IPS DF 4.7 (cell line): Measurements from ENCODE around the gene SMURF1.
"Not testable (repeated sequence)": the region's sequence is repeated elsewhere in the genome, so short reads cannot be mapped to it uniquely, and the experiment has no call there.

Source experiments
- DNase-seq: peaks from one replicate; pipeline ENCODE4 v3.0.0-alpha.2; 2013; ENCODE audit warnings: low spot score; ENCODE audit errors: extremely low read depth

SMURF1 gene

DNA sequence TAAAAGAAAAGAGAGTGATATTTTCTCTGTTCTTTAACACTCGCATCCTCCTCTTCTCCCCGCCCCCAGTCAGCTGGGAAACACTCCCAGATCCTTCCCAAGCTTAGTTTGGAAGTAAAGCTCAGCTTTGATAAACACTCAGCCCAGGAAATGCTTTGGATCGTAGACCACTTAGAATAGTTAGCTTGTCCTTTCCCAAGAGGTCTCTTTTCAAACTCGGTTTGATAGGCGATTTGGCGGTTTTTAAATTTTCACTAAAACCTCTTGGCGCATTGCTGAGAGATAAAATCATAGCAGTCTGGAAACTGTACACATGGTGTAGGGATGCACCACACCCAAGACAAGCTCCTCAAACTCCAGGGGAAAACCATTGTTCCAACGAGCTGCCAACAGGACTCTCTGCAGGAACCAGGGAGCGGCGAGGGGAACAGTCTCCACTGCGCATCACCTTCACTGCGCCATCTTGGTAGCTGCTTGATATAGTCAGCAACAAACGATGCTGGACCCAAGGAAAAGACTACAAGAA is 22.3 kb downstream of the SMURF1 start:
- DNase-seq: no peak

DNA sequence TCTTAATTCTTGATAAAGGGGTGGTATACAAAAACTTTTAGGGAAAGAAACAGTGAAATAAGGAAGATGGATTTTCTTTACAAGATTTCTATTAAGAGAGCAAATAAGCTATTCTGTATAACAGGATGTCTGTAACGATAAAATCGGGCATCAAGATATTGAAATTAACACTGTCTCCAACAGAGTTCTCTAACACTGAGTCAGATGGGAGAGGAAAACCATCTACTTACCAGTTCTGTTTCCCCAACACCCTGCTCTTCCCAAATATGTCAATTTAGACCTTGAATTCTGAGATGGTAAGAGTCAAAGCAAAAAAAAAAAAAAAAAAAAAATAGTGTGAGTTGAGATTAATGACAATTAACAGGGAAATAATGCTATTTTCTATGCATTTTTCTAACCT is 23.0 kb downstream of the SMURF1 start:
- DNase-seq: no peak

DNA sequence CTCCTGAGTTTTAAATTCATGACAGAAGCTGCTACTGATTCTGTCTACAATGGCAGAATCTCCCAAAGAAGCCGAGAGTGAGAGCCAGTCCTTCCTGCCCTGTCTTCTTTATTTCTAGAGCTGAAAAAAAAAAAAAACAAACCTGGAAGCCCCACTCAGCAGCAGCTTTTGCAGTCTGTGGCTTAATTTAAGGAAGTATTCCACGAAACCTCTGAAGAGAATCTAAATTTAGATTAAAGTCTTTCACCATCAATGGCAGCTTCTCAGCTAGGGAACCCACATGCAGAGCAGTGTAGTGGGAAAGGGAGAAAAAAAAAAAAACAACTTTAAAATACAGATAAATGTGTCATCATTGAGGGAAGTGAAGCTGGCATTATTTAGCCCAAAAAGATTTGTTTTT is 23.4 kb downstream of the SMURF1 start:
- no peak for DNase-seq

GRCh38 chr7:99118077-99118476 is 25.8 kb downstream of the SMURF1 start:
- DNase-seq: no peak

GRCh38 chr7:99116144-99116543 is 27.8 kb downstream of the SMURF1 start:
- DNase-seq: no peak

DNA sequence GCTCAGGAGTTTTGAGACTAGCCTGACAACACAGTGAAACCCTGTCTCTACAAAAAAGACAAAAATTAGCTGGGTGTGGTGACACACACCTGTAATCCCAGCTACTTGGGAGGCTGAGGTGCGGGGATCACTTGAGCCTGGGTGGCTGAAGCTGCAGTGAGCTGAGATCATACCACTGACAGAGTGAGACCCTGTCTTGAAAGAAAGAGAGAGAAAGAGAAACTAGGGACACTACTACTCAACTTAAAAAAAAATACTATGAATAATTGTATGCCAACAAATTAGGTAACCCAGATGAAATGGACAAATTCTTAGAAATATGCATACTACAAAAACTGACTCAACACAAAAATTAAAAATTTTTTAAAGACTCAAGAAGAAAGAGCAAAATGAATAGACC is 28.5 kb downstream of the SMURF1 start:
- DNase-seq: no peak

GRCh38 chr7:99112979-99113378 is 30.9 kb downstream of the SMURF1 start:
- no peak for DNase-seq

DNA sequence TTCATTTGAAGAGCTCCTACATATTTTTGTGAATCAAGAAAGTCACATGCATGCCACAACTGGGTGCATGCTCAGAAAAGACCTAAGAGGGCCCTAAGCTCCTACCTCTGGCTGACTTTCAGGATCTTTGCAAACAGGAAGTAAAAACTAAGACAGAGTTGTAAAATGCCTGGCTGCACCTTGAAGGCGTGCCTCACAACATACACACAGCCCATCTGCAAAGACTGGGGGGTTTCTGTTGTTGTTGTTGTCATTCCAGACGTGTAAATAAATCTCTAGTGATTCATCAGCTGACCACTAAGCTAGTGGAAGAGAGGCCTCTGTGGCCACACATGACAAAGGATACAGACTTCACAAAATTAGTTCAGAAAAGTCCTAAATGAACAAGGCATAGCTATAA is 31.8 kb downstream of the SMURF1 start:
- no peak for DNase-seq

- DNase-seq: no peak
Measured at GRCh38 chr7:99111591-99111990, 32.3 kb downstream of the SMURF1 start.

DNA sequence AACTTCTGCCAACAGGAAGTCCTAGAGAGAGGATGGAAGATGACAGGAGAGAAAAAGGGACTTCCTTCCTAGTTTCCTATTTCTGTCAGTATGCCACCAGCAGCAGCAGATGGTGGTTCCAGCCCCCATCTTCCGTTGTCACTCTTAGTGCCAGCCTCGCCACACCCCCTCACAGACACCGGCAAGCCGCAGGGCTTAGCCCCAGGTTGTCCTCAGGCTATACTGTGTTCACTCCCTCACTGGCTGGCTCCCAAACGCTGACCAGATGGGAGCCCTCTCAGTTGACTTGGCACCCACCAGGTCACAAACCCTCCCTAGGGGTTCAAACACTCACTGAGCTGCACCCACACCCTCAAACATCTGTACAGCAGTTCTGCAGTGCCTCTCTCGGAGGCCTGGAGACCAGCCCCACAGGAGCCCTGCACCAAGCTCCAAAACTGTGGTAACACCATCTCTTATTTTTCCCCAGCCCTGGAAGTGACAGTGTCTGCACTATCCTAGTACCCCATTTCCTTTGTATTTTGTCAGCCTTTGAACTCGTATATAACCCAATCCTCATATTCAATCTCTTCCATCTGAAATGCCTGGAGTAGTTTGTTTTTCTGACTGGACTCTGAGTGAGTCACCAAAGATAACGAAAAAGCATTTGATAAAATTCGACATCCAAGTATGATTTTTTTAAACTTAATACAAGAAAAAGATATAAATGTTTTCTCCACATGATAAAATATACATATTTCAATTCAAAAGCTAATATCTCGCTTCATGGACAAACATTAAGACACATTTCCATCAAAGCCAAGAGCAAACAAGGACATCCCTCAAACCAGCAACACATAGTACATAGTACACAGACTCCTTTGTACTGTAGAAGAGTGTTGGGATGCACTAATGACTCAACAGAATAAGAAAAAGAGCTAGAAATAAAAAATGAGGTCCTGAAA is 34.5 kb downstream of the SMURF1 start:
- no peak for DNase-seq

DNA sequence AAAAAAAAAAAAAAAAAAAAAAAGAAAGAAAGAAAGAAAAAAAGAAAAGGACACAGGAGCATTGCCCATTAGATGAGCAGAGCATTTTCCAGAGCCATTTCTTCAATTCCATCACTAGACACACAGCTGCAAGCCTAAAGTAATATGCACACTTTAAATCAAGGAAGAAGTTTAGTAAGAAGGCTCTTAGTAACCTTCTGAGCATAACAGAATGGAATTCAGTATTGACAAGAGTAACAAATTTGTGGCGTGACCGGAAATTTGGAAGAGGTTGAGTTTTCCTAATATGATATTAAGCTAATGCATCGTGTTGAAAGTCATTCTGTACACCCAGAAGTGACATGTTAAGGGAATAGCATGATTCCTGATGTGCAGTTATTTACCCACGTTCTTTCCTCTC is 35.3 kb downstream of the SMURF1 start:
- DNase-seq: no peak

DNA sequence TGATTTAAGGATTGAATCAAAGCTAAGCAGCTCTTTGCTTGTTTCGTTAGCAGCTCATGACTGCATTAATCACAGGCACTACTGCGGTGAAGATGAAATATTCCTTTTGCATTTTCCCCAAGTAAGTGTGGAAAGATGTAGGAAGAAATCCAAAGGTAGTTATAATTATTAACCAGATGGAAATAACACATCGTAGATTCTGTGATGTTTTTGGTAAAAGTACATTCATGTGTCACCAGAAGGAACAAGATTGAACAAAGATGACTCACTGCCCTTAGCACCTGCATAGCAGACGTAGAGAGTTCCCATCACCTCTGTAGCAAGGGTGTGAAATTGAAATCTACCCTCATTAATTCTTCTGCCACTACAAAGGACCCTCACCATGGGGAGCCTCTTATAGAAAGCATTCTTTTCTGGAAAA is 37.1 kb downstream of the SMURF1 start:
- DNase-seq: no peak

DNA sequence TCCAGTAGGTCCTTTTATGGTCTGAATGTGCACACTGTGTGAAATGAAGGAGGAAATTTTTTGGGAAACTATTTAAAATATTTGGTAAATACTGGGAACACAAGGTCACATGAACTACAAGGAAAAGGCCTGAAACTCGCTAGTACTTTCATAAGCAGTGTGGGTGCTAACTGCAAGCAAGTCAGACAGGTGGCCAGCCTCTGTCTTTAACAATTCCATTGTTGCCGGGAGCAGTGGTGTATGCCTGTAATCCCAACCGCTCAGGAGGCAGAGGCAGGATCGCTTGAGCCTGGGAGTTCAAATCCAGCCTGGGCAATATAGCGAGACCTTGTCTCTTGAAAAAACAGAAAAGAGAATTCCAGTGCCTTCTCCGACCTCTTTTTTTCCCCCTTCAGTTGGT is 37.5 kb downstream of the SMURF1 start:
- DNase-seq: no peak

DNA sequence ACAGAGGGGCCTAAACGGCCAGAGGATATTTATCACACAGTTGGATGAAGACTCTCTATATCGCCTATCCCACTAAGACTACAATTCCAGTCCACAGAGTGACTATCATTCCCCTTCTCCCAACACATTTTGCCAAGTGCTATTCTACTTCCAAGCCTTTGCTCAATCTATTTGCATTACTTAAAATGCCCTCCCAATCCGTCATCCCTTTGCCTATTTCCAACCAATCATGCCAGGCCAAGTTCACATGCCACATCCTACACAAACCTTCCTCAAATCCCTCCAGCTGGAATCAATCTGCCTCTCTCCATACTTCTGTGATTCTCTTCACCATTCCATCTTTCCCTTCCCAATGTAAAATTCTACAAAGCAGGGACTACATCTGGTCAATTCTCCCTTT is 38.2 kb downstream of the SMURF1 start:
- DNase-seq: no peak

DNA sequence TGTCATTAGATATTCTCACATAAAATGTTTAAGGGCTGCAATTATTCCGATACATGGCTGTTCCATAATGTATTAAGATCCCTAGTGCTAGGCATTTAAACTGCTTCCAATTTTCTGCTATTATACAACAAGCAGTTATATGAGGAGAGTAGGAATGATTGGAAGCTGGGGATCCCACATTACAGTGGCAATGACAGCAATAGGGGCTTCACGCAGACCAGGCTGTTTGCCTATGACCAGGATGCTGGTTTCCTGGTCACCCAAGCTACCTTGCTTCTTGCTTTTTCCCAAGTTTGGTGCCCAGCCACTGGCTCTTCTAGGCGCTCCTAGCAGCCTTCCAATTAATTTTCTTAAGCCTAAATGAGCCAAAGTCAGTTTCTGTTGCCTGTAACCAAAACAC is 39.3 kb downstream of the SMURF1 start:
- DNase-seq: no peak

DNA sequence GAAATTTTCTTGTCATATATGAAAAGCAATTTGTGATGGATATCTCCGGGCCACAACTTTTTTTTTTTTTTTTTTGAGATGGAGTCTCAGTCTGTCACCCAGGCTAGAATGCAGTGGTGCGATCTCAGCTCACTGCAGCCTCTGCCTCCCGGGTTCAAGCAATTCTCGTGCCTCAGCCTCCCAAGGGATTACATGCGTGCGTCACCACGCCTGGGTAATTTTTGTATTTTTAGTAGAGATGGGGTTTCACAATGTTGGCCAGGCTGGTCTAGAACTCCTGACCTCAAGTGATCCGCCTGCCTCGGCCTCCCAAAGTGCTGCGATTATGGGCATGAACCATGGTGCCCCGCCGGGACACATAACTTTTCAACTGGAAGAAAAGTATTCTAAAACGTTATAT is 40.1 kb downstream of the SMURF1 start:
- not testable (repeated sequence) for DNase-seq

DNA sequence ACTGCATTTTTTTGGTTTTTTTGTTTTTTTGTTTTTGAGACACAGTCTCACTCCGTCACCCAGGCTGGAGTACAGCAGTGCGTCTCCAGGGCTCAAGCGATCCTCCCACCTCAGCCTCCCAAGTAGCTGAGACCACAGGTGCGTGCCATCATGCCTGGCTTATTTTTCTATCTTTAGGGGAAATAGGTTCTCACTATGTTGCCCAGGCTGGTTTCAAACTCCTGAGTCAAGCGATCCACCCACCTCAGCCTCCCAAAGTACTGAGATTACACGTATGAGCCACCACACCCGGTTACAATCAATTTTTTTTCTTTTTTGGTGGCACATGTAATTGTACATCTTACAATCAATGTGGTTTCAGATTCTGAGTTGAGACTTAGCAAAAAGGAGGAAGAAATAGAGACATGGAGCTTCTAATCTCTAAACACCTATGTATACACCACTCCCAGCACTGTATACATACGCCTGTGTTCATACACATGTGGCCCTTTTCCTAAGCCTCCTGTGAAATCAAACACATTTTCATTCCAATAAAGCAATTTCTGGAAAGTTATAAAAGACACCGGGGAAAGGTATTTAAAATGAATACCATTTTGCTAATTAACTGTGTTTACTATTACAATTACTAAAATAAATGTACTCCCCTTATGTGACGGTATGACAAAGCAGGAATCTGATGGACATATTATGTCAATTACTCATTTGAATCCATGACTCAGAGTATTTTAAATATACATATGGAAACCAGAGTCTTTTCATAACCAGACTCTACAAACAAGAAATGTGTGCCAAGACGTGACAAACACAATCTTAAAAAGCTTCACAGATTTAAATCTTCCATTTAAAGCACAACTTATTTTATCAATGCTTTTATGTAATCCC is 40.9 kb downstream of the SMURF1 start:
- DNase-seq: no peak

DNA sequence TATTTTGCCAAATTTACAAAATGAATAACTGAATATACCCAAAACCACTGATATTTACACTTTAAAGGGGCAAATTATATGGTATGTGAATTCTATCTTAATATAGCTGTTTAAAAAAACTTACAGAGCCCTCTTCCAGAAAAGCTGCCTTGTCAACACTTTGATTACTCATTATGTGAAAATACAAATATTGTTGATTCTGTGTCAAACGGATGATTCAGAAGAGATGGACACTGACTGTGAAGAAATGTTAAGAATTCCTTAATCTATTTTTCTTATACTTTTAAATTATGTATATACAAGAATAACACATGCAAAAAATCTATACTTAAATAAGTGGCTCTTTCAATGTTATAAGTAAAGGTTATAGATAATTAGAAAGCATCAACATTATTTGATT is 41.5 kb downstream of the SMURF1 start:
- no peak for DNase-seq

GRCh38 chr7:99101516-99101915 is 42.4 kb downstream of the SMURF1 start:
- DNase-seq: not testable (repeated sequence)

DNA sequence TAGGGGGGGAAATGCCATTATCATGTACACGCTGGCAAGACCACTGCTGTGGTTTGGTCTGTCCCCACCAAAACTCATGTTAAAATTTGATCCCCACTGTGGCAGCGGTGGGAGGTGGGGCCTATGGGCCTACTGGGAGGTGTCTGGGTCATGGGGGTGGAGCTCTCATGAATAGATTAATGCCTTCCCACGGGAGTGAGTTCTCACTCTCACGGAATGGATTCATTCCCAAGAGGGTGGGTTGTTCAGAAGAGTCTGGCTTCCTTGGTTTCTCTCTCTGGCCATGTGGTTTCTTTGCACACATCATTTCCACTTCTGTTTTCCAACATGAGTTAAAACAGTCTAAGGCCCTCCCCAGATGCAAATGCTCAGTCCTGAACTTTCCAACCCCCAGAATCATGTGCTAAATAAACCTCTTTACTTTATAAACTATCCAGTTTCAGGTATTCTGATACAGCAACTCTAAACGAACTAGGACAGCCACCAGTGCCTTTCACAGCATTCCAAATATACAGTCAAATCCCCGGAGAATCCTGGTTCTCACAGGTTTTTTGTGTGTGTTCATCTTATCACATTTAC is 44.3 kb downstream of the SMURF1 start:
- no peak for DNase-seq

DNA sequence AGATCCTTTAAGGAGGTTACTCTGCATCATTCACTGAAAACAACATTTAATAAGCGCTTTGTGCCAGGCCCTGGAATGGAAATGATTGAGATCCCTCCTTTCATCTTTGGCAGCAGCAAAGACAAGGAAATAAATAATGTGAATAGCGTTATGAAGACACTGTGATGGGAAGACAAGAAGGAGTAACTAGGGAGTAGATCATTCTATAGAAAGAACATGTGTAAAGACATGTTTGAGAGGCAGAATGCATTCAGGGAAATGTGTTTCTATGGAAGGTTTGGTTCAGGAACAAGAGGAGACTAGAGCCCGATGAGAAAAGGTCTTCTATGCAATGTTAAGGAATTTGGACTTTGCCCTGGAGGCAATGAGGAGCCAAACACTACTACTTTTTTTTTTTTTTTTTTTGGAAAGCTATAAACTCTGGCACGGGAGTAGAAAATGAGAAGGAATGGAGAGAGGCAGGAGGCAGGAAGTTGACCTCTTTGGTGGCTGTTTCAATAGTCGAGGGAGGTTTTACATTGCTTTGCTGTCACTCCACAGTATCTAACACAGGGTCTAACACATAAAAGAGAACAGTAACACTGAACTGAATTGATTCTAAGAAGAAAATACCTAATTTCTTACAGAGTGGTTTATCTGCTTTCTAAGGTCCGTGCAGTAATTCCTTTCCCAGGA is 44.9 kb downstream of the SMURF1 start:
- DNase-seq: no peak
